ENCODE measurements around the gene CCNI.

- TF ChIP-seq, protein P1, sequence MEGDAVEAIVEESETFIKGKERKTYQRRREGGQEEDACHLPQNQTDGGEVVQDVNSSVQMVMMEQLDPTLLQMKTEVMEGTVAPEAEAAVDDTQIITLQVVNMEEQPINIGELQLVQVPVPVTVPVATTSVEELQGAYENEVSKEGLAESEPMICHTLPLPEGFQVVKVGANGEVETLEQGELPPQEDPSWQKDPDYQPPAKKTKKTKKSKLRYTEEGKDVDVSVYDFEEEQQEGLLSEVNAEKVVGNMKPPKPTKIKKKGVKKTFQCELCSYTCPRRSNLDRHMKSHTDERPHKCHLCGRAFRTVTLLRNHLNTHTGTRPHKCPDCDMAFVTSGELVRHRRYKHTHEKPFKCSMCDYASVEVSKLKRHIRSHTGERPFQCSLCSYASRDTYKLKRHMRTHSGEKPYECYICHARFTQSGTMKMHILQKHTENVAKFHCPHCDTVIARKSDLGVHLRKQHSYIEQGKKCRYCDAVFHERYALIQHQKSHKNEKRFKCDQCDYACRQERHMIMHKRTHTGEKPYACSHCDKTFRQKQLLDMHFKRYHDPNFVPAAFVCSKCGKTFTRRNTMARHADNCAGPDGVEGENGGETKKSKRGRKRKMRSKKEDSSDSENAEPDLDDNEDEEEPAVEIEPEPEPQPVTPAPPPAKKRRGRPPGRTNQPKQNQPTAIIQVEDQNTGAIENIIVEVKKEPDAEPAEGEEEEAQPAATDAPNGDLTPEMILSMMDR (IDR thresholded peaks at IDR 0.05; ENCODE audit: insufficient read depth, low read length) = no peak
- TF ChIP-seq REST (IDR thresholded peaks at IDR 0.05; ENCODE audit: insufficient replicate concordance, low read depth) = no peak
- no peak for TF ChIP-seq GABPA (IDR thresholded peaks at IDR 0.05; ENCODE audit: low read depth)
These were observed 30.3 kb downstream of the CCNI start for GRCh38 chr4:77045490-77045889.
